Naive thymus-derived CD4-positive, alpha-beta T cell (primary cell): ENCODE data around the gene DMD. TPM values are rescaled to one million over a fixed set of nuclear protein-coding genes. Genes with fewer than 3 reads are reported as not detected.

Experiments used
- ATAC-seq: fragments of 150-1000 bp; cut with Tn5 transposase; 2 replicates; pipeline ENCODE4 v1.10.0; 2021; ENCODE audit warnings: mild to moderate bottlenecking, moderate library complexity
- CTCF ChIA-PET: fragments of 350-600 bp; sonication (Branson Sonifier 250); formaldehyde crosslinking; loops from one replicate; lab custom pipeline; 2021; ENCODE audit warnings: antibody characterized with exemption; lab: Charles Lee
- POLR2A ChIA-PET: fragments of 350-600 bp; sonication (Branson Sonifier 250); formaldehyde crosslinking; loops from one replicate; lab custom pipeline; 2021; ENCODE audit warnings: antibody characterized with exemption, inconsistent platforms; lab: Charles Lee
- DNase-seq, 9 donors: peaks; one replicate each; pipeline versions ENCODE4 v3.0.0 to v3.0.0-alpha.2; 2020 to 2022; ENCODE audit warnings: mixed read lengths in 1 of 9
- H3K27ac ChIP-seq: one replicate; pipeline ENCODE4 v1.7.0; 2013; ENCODE audit warnings: mild to moderate bottlenecking, low read depth, low read length, moderate library complexity
- H3K27me3 ChIP-seq, 2 donors: one replicate each; pipeline ENCODE4 v1.7.0; 2013; ENCODE audit warnings: low read length in 2 of 2, mild to moderate bottlenecking in 2 of 2, moderate library complexity in 2 of 2; ENCODE audit not compliant: control insufficient read depth in 2 of 2, insufficient read depth in 2 of 2
- H3K36me3 ChIP-seq, 3 experiments: 1 replicate in 2 of 3; 2 replicates in 1 of 3; pipeline ENCODE4 v1.7.0; 2013; ENCODE audit warnings: low read length in 3 of 3, mild to moderate bottlenecking in 3 of 3, moderate library complexity in 1 of 3; ENCODE audit not compliant: insufficient read depth in 3 of 3, control insufficient read depth in 2 of 3
- H3K4me1 ChIP-seq, 2 donors: one replicate each; pipeline ENCODE4 v1.7.0; 2013; ENCODE audit warnings: low read length in 2 of 2, mild to moderate bottlenecking in 2 of 2, moderate library complexity in 1 of 2; ENCODE audit not compliant: control insufficient read depth in 2 of 2, insufficient read depth in 2 of 2
- H3K4me3 ChIP-seq: 2 replicates; pipeline ENCODE4 v1.7.0; 2013; ENCODE audit warnings: mild to moderate bottlenecking, low read length
- H3K9me3 ChIP-seq, 3 experiments: 1 replicate in 2 of 3; 2 replicates in 1 of 3; pipeline ENCODE4 v1.7.0; 2013; ENCODE audit warnings: low read length in 3 of 3; ENCODE audit not compliant: control insufficient read depth in 2 of 3
- H3K27ac Mint-ChIP-seq, 9 donors: one replicate each; pipeline ENCODE4 v1.8.0; 2020 to 2022; ENCODE audit warnings: mixed read lengths in 9 of 9, mild to moderate bottlenecking in 8 of 9, moderate library complexity in 5 of 9, inconsistent platforms in 2 of 9
- H3K27me3 Mint-ChIP-seq, 5 donors: one replicate each; pipeline ENCODE4 v1.8.0; 2021 to 2022; ENCODE audit warnings: mixed read lengths in 5 of 5, mild to moderate bottlenecking in 1 of 5
- H3K36me3 Mint-ChIP-seq, 5 donors: one replicate each; pipeline ENCODE4 v1.8.0; 2020 to 2022; ENCODE audit warnings: mixed read lengths in 5 of 5, mild to moderate bottlenecking in 3 of 5, inconsistent platforms in 1 of 5
- H3K4me1 Mint-ChIP-seq, 7 donors: one replicate each; pipeline ENCODE4 v1.8.0; 2020 to 2022; ENCODE audit warnings: mixed read lengths in 7 of 7, mild to moderate bottlenecking in 3 of 7, inconsistent platforms in 1 of 7
- H3K4me3 Mint-ChIP-seq, 10 donors: one replicate each; pipeline ENCODE4 v1.8.0; 2020 to 2022; ENCODE audit warnings: mild to moderate bottlenecking in 10 of 10, mixed read lengths in 10 of 10, moderate library complexity in 6 of 10, inconsistent platforms in 2 of 10
- H3K9me3 Mint-ChIP-seq, 11 donors: one replicate each; pipeline ENCODE4 v1.8.0; 2020 to 2022; ENCODE audit warnings: mixed read lengths in 11 of 11, mild to moderate bottlenecking in 4 of 11, inconsistent platforms in 1 of 11, moderate library complexity in 1 of 11
- intact Hi-C, 2 donors: fragments of 100-400 bp; cut with micrococcal nuclease; formaldehyde crosslinking; loops; one replicate each; pipeline ENCODE4 v1.15.1; 2023
- polyA plus RNA-seq, 2 donors: library from polyadenylated mRNA; unstranded; fragments of 300-500 nt; fragmentation: Illumina TruSeq; gene quantifications; one replicate each; pipeline ENCODE4 v1.2.3, GENCODE V29; 2021
- total RNA-seq, 6 experiments: library from RNA in 5 of 6; stranded (reverse) in 5 of 6; gene quantifications; 1 replicate in 5 of 6; 2 replicates in 1 of 6; pipeline ENCODE4 v1.2.3 and lab custom pipeline; 2021 to 2026

Gene DMD
- total and polyA plus RNA-seq, 7 experiments from 2014 or later = 0.02 to 4.9 (median 0.28) TPM; not detected in 3

GRCh38 chrX:32155044-32155638 lies 1056.2 kb downstream of the DMD start:
- CTCF ChIA-PET = no interaction called here

GRCh38 chrX:32153585-32153984 lies 1057.8 kb downstream of the DMD start:
- Histone ChIP-seq H3K36me3 (no peaks in the 10 kb centered on the region), H3K27ac (no peak overlapping the region), H3K4me1 (no peaks in the 10 kb centered on the region), H3K9me3 (no peaks in the 10 kb centered on the region), H3K27me3 (no peaks in the 10 kb centered on the region), H3K4me3 (no peak overlapping the region)
- H3K27ac Mint-ChIP-seq = no peak overlapping the region
- DNase-seq = no peak
- no peaks in the 10 kb centered on the region for H3K27me3 Mint-ChIP-seq
- H3K36me3 Mint-ChIP-seq = no peaks in the 10 kb centered on the region
- peaks cover 0 to 2% (median 0%) of the 10 kb centered on the region in 11 donors for H3K9me3 Mint-ChIP-seq
- H3K4me1 Mint-ChIP-seq = no peaks in the 10 kb centered on the region
- intact Hi-C loops = no loop called here
- CTCF ChIA-PET = no interaction called here
- POLR2A ChIA-PET = no interaction called here
- ATAC-seq = no peak
- H3K4me3 Mint-ChIP-seq = no peak overlapping the region

More at GRCh38 chrX:32155044-32155638, 1056.2 kb downstream of the DMD start:
- Mint-ChIP-seq H3K36me3 (no peaks in the 10 kb centered on the region), H3K4me1 (no peaks in the 10 kb centered on the region), H3K4me3 (no peak overlapping the region), H3K9me3 (peaks cover 0 to 5% (median 0%) of the 10 kb centered on the region in 11 donors), H3K27ac (no peak overlapping the region), H3K27me3 (no peaks in the 10 kb centered on the region)
- no peaks in the 10 kb centered on the region for H3K27me3 ChIP-seq
- intact Hi-C loops = no loop called here
- no peak overlapping the region for H3K27ac ChIP-seq
- POLR2A ChIA-PET = no interaction called here
- no peaks in the 10 kb centered on the region for H3K36me3 ChIP-seq
- no peaks in the 10 kb centered on the region for H3K4me1 ChIP-seq
- ATAC-seq (no peak), DNase-seq (no peak)
- H3K4me3 ChIP-seq = no peak overlapping the region
- no peaks in the 10 kb centered on the region for H3K9me3 ChIP-seq

DNA sequence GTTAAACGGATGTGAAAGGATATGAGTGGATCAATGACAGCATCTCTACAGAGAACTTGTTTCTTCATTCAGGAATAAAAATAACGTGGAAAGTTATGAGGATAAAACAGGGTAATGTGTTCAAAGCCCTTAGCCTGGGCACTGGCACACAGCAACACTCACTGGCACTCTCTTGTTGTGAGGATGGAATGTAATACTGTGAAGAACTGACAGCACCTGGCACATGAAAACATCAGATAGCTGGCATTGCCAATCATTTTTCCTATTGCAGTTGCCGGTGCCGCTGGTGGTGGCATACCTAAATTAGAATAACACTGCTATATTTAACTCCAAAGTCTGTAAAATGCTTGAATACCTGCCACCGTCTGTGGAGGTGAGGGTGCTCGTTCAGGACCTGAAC lies 1061.2 kb downstream of the DMD start:
- no peaks in the 10 kb centered on the region for H3K4me1 ChIP-seq
- H3K4me3 Mint-ChIP-seq = no peak overlapping the region
- H3K27me3 Mint-ChIP-seq = no peaks in the 10 kb centered on the region
- no peaks in the 10 kb centered on the region for H3K36me3 Mint-ChIP-seq
- ChIA-PET CTCF (no interaction called here), POLR2A (no interaction called here)
- DNase-seq (no peak), ATAC-seq (no peak)
- intact Hi-C loops = no loop called here
- H3K36me3 ChIP-seq = no peaks in the 10 kb centered on the region
- H3K27ac ChIP-seq = no peak overlapping the region
- H3K27ac Mint-ChIP-seq = no peak overlapping the region
- H3K9me3 Mint-ChIP-seq = peaks cover 0 to 2% (median 0%) of the 10 kb centered on the region in 11 donors
- H3K4me1 Mint-ChIP-seq = no peaks in the 10 kb centered on the region
- no peak overlapping the region for H3K4me3 ChIP-seq
- H3K27me3 ChIP-seq = no peaks in the 10 kb centered on the region
- H3K9me3 ChIP-seq = no peaks in the 10 kb centered on the region

GRCh38 chrX:32141841-32142240 lies 1069.5 kb downstream of the DMD start:
- ATAC-seq (no peak), DNase-seq (no peak)
- POLR2A ChIA-PET = no interaction called here
- Histone ChIP-seq H3K27ac (no peak overlapping the region), H3K9me3 (no peaks in the 10 kb centered on the region), H3K36me3 (no peaks in the 10 kb centered on the region), H3K4me1 (no peaks in the 10 kb centered on the region), H3K4me3 (no peak overlapping the region), H3K27me3 (no peaks in the 10 kb centered on the region)
- no peaks in the 10 kb centered on the region for H3K36me3 Mint-ChIP-seq
- intact Hi-C loops = no loop called here
- no peaks in the 10 kb centered on the region for H3K4me1 Mint-ChIP-seq
- H3K4me3 Mint-ChIP-seq = no peak overlapping the region
- H3K27ac Mint-ChIP-seq = no peak overlapping the region
- CTCF ChIA-PET = no interaction called here
- H3K9me3 Mint-ChIP-seq = peaks cover 0 to 6% (median 0%) of the 10 kb centered on the region in 11 donors
- no peaks in the 10 kb centered on the region for H3K27me3 Mint-ChIP-seq

DNA sequence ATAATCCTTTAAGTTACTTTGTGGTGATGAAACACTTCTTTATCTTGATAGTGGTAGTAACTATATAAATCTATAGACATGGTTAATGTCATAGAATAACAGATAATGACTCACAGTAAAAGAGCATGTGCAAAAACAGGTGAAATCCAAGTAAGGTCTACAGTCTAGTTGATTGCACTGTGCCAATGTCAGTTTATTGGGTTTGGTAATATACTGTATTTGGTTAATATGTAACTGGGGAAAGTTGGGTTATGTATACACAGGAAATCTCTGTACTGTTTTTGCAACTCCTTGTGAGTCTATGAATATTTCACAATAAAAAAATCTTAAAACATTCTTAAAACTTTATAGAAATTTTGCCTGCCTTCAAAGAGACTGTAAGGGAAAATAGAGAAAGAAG lies 1071.9 kb downstream of the DMD start:
- POLR2A ChIA-PET = no interaction called here

GRCh38 chrX:32137525-32137924 lies 1073.8 kb downstream of the DMD start:
- Histone ChIP-seq H3K36me3 (no peaks in the 10 kb centered on the region), H3K27me3 (no peaks in the 10 kb centered on the region), H3K4me3 (no peak overlapping the region), H3K9me3 (no peaks in the 10 kb centered on the region), H3K27ac (no peak overlapping the region), H3K4me1 (no peaks in the 10 kb centered on the region)
- peaks cover 0 to 9% (median 2%) of the 10 kb centered on the region in 11 donors for H3K9me3 Mint-ChIP-seq
- H3K27me3 Mint-ChIP-seq = no peaks in the 10 kb centered on the region
- DNase-seq = no peak
- intact Hi-C loops = no loop called here
- CTCF ChIA-PET = no interaction called here
- no peaks in the 10 kb centered on the region for H3K36me3 Mint-ChIP-seq
- POLR2A ChIA-PET = no interaction called here
- no peak overlapping the region for H3K4me3 Mint-ChIP-seq
- H3K27ac Mint-ChIP-seq = no peak overlapping the region
- ATAC-seq = no peak
- no peaks in the 10 kb centered on the region for H3K4me1 Mint-ChIP-seq

More for the DNA sequence above, 1071.9 kb downstream of the DMD start:
- no peaks in the 10 kb centered on the region for H3K36me3 ChIP-seq
- Mint-ChIP-seq H3K27me3 (no peaks in the 10 kb centered on the region), H3K27ac (no peak overlapping the region), H3K4me3 (no peak overlapping the region), H3K4me1 (no peaks in the 10 kb centered on the region), H3K9me3 (peaks cover 0 to 6% (median 0%) of the 10 kb centered on the region in 11 donors), H3K36me3 (no peaks in the 10 kb centered on the region)
- ATAC-seq (no peak), DNase-seq (no peak)
- intact Hi-C loops = no loop called here
- no peaks in the 10 kb centered on the region for H3K9me3 ChIP-seq
- H3K4me1 ChIP-seq = no peaks in the 10 kb centered on the region
- no peak overlapping the region for H3K4me3 ChIP-seq
- H3K27ac ChIP-seq = no peak overlapping the region
- CTCF ChIA-PET = no interaction called here
- no peaks in the 10 kb centered on the region for H3K27me3 ChIP-seq

DNA sequence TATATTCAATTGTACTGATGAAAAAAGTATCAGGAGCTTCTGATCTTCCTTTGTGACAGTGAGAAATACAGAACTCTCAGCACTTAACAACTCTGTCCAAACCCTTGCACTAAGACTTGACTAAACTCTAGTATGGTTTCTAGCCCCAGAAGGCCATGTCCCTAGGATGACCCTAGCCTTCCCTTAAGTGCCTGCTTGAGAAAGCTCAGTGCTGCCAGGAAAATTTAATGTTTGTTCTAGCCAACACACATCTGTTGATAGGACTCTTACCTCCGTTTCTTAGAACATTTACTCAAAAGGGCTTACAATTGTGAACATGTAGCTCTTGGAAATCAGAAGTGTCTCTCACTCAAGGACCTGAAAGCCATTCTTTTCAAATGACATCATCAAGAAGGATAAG lies 1084.4 kb downstream of the DMD start:
- Histone ChIP-seq H3K27ac (no peak overlapping the region), H3K9me3 (no peaks in the 10 kb centered on the region), H3K36me3 (no peaks in the 10 kb centered on the region), H3K4me1 (no peaks in the 10 kb centered on the region), H3K27me3 (no peaks in the 10 kb centered on the region), H3K4me3 (no peak overlapping the region)
- H3K36me3 Mint-ChIP-seq = no peaks in the 10 kb centered on the region
- intact Hi-C loops = no loop called here
- H3K27ac Mint-ChIP-seq = no peak overlapping the region
- CTCF ChIA-PET = no interaction called here
- H3K4me1 Mint-ChIP-seq = no peaks in the 10 kb centered on the region
- H3K27me3 Mint-ChIP-seq = no peaks in the 10 kb centered on the region
- ATAC-seq (no peak), DNase-seq (no peak)
- H3K4me3 Mint-ChIP-seq = no peak overlapping the region
- POLR2A ChIA-PET = no interaction called here
- H3K9me3 Mint-ChIP-seq = peaks cover 0 to 3% (median 0%) of the 10 kb centered on the region in 11 donors
